Measurements from ENCODE around the gene MTIF2.
"Not testable (repeated sequence)": the region's sequence is repeated elsewhere in the genome, so short reads cannot be mapped to it uniquely, and the experiment has no call there.

MTIF2 gene

GRCh38 chr2:55252832-55253231 is 16.2 kb downstream of the MTIF2 start:
- no peak for DNase-seq (ENCODE audit: low spot score)
- no peak for TF ChIP-seq CTCF (IDR thresholded peaks at IDR 0.05; ENCODE audit: extremely low read depth, missing control alignments)

- no peak for DNase-seq (ENCODE audit: low spot score)
- no peak for TF ChIP-seq CTCF (IDR thresholded peaks at IDR 0.05; ENCODE audit: extremely low read depth, missing control alignments)
These were observed 22.0 kb downstream of the MTIF2 start for GRCh38 chr2:55247025-55247424.

GRCh38 chr2:55245411-55245810 is 23.6 kb downstream of the MTIF2 start:
- no peak for TF ChIP-seq CTCF (IDR thresholded peaks at IDR 0.05; ENCODE audit: extremely low read depth, missing control alignments)
- no peak for DNase-seq (ENCODE audit: low spot score)

GRCh38 chr2:55242617-55243016 is 26.4 kb downstream of the MTIF2 start:
- no peak for TF ChIP-seq CTCF (IDR thresholded peaks at IDR 0.05; ENCODE audit: extremely low read depth, missing control alignments)
- no peak for DNase-seq (ENCODE audit: low spot score)

GRCh38 chr2:55241582-55241981 is 27.4 kb downstream of the MTIF2 start:
- DNase-seq (ENCODE audit: low spot score), result not testable (repeated sequence)

- no peak for DNase-seq (ENCODE audit: low spot score)
- TF ChIP-seq CTCF (IDR thresholded peaks at IDR 0.05; ENCODE audit: extremely low read depth, missing control alignments), result no peak
These were observed 29.3 kb downstream of the MTIF2 start for GRCh38 chr2:55239656-55240222.

- no peak for TF ChIP-seq CTCF (IDR thresholded peaks at IDR 0.05; ENCODE audit: extremely low read depth, missing control alignments)
- no peak for DNase-seq (ENCODE audit: low spot score)
These were observed 32.0 kb downstream of the MTIF2 start for GRCh38 chr2:55236992-55237543.
